Loucy (cell line): ENCODE data around the gene ANKUB1.

ENCODE experiments used
- H2AFZ ChIP-seq: fragments of 200-600 bp; sonication (generic); 2 replicates; pipeline ENCODE4 v1.6.0; 2016; ENCODE audit warnings: antibody characterized with exemption, mild to moderate bottlenecking, low read length, moderate library complexity
- H3F3A ChIP-seq: fragments of 200-600 bp; 2 replicates; pipeline ENCODE4 v1.6.0; 2016; ENCODE audit warnings: antibody characterized with exemption, low read depth, mild to moderate bottlenecking
- H3K27me3 ChIP-seq: fragments of 200-600 bp; sonication (generic); 2 replicates; pipeline ENCODE4 v1.6.1; 2014; ENCODE audit warnings: low read length, mild to moderate bottlenecking; ENCODE audit not compliant: insufficient read depth, poor library complexity, severe bottlenecking
- H3K36me3 ChIP-seq: fragments of 200-600 bp; sonication (generic); 2 replicates; pipeline ENCODE4 v1.6.1; 2016; ENCODE audit warnings: low read length; ENCODE audit not compliant: insufficient read depth
- H3K4me1 ChIP-seq: fragments of 200-600 bp; sonication (generic); 2 replicates; pipeline ENCODE4 v1.5.1; 2014; ENCODE audit warnings: low read length, mild to moderate bottlenecking; ENCODE audit not compliant: insufficient read depth, poor library complexity, severe bottlenecking
- H3K4me2 ChIP-seq: fragments of 200-600 bp; sonication (generic); 2 replicates; pipeline ENCODE4 v1.6.0; 2014; ENCODE audit warnings: antibody characterized with exemption, low read length, low read depth, mild to moderate bottlenecking; ENCODE audit not compliant: poor library complexity, severe bottlenecking
- H3K4me3 ChIP-seq: fragments of 200-600 bp; sonication (generic); 2 replicates; pipeline ENCODE4 v1.5.1; 2014; ENCODE audit warnings: low read length, mild to moderate bottlenecking, mixed read lengths; ENCODE audit not compliant: poor library complexity, severe bottlenecking
- H3K79me2 ChIP-seq: fragments of 200-600 bp; sonication (generic); 2 replicates; pipeline ENCODE4 v1.6.1; 2014; ENCODE audit warnings: low read length; ENCODE audit not compliant: insufficient read depth
- H3K9ac ChIP-seq: fragments of 200-600 bp; sonication (generic); 2 replicates; pipeline ENCODE4 v1.6.0; 2014; ENCODE audit warnings: mild to moderate bottlenecking, low read depth, low read length, moderate library complexity; ENCODE audit not compliant: poor library complexity, severe bottlenecking
- H3K9me2 ChIP-seq: fragments of 200-600 bp; sonication (generic); replicated peaks from 2 replicates; pipeline ENCODE4 v1.6.1; 2016; ENCODE audit warnings: low read depth, low read length, mixed read lengths
- H3K9me3 ChIP-seq: fragments of 200-600 bp; sonication (generic); 2 replicates; pipeline ENCODE4 v1.6.1; 2014; ENCODE audit warnings: mild to moderate bottlenecking, antibody characterized with exemption, low read length, low read depth; ENCODE audit not compliant: insufficient read depth
- H4K20me1 ChIP-seq: fragments of 200-600 bp; sonication (generic); 2 replicates; pipeline ENCODE4 v1.6.0; 2014; ENCODE audit warnings: antibody characterized with exemption, low read length, mild to moderate bottlenecking; ENCODE audit not compliant: insufficient read depth, poor library complexity, severe bottlenecking
- EZH2phosphoT487 ChIP-seq: fragments of 200-600 bp; IDR thresholded peaks from 2 replicates; pipeline ENCODE4 v1.6.1; 2018; ENCODE audit warnings: antibody characterized with exemption, mild to moderate bottlenecking, moderate library complexity, borderline replicate concordance
- TF ChIP-seq, protein P1 (sequence below): fragments of 200-600 bp; sonication (generic); conservative IDR thresholded peaks from 2 replicates; pipeline ENCODE4 v1.5.1; 2014; ENCODE audit warnings: mild to moderate bottlenecking, antibody characterized with exemption, low read length

The ANKUB1 gene

DNA sequence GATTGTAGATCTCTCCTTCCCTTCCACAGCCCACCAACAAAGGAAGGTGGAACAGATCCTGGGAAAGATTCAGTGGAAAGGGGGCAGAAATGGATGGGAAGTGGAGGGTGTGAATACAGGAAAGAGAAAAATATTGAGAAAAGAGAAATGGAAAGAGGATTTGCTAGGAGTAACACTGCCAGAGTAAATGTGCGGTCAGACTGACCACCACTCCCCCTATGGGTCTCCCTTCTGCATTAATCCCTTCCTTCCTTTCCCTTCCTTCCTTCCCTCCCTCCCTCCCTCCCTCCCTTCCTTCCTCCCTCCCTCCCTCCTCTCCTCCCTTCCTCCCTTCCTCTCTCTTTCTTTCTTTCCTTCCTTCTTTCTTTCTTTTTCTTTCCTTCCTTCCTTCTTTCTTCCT is 28.1 kb downstream of the ANKUB1 start:
- Histone ChIP-seq H4K20me1 (no peaks in the 10 kb centered on the region), H3K4me1 (no peaks in the 10 kb centered on the region), H3K4me3 (no peak overlapping the region), H3K9me2 (no peaks in the 10 kb centered on the region), H3K36me3 (no peaks in the 10 kb centered on the region), H3K4me2 (no peak overlapping the region), H2AFZ (no peak overlapping the region), H3K9me3 (no peaks in the 10 kb centered on the region), H3K27me3 (peaks cover 5% of the 10 kb centered on the region), H3K79me2 (no peaks in the 10 kb centered on the region), H3K9ac (no peak overlapping the region), H3F3A (no peaks in the 10 kb centered on the region)
- no peak for TF ChIP-seq EZH2phosphoT487
- TF ChIP-seq, protein P1, sequence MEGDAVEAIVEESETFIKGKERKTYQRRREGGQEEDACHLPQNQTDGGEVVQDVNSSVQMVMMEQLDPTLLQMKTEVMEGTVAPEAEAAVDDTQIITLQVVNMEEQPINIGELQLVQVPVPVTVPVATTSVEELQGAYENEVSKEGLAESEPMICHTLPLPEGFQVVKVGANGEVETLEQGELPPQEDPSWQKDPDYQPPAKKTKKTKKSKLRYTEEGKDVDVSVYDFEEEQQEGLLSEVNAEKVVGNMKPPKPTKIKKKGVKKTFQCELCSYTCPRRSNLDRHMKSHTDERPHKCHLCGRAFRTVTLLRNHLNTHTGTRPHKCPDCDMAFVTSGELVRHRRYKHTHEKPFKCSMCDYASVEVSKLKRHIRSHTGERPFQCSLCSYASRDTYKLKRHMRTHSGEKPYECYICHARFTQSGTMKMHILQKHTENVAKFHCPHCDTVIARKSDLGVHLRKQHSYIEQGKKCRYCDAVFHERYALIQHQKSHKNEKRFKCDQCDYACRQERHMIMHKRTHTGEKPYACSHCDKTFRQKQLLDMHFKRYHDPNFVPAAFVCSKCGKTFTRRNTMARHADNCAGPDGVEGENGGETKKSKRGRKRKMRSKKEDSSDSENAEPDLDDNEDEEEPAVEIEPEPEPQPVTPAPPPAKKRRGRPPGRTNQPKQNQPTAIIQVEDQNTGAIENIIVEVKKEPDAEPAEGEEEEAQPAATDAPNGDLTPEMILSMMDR, result no peak

GRCh38 chr3:149763565-149764195 is 28.7 kb downstream of the ANKUB1 start:
- Histone ChIP-seq H3K27me3 (peaks cover 5% of the 10 kb centered on the region), H3K9me3 (no peaks in the 10 kb centered on the region), H3K4me3 (no peak overlapping the region), H3K9me2 (no peaks in the 10 kb centered on the region), H3K36me3 (no peaks in the 10 kb centered on the region), H3K9ac (no peak overlapping the region), H3K79me2 (no peaks in the 10 kb centered on the region), H3K4me2 (no peak overlapping the region), H3F3A (no peaks in the 10 kb centered on the region), H4K20me1 (no peaks in the 10 kb centered on the region), H3K4me1 (no peaks in the 10 kb centered on the region), H2AFZ (no peak overlapping the region)
- TF ChIP-seq, protein P1, result no peak
- no peak for TF ChIP-seq EZH2phosphoT487

GRCh38 chr3:149753717-149754116 is 38.6 kb downstream of the ANKUB1 start:
- Histone ChIP-seq H3K9me2 (no peaks in the 10 kb centered on the region), H3K27me3 (no peaks in the 10 kb centered on the region), H3K4me1 (peaks cover 16% of the 10 kb centered on the region), H2AFZ (peak overlapping the region; percentile 53; the same call in 1 of the 2 replicates), H3K36me3 (no peaks in the 10 kb centered on the region), H4K20me1 (no peaks in the 10 kb centered on the region), H3K9me3 (no peaks in the 10 kb centered on the region), H3K4me3 (no peak overlapping the region), H3F3A (no peaks in the 10 kb centered on the region), H3K4me2 (no peak overlapping the region), H3K9ac (no peak overlapping the region), H3K79me2 (peaks cover 23% of the 10 kb centered on the region)
- no peak for TF ChIP-seq EZH2phosphoT487
- TF ChIP-seq, protein P1, result no peak
